Measurements from ENCODE around the gene SLC37A1. TPM values are rescaled to one million over a fixed set of nuclear protein-coding genes. Genes with fewer than 3 reads are reported as not detected.

SLC37A1 gene
- total RNA-seq, 1 experiment from 2014 or later, result 15.0 TPM

GRCh38 chr21:42545317-42545716 is 31.7 kb downstream of the SLC37A1 start (continued):
- TF ChIP-seq, protein P1, sequence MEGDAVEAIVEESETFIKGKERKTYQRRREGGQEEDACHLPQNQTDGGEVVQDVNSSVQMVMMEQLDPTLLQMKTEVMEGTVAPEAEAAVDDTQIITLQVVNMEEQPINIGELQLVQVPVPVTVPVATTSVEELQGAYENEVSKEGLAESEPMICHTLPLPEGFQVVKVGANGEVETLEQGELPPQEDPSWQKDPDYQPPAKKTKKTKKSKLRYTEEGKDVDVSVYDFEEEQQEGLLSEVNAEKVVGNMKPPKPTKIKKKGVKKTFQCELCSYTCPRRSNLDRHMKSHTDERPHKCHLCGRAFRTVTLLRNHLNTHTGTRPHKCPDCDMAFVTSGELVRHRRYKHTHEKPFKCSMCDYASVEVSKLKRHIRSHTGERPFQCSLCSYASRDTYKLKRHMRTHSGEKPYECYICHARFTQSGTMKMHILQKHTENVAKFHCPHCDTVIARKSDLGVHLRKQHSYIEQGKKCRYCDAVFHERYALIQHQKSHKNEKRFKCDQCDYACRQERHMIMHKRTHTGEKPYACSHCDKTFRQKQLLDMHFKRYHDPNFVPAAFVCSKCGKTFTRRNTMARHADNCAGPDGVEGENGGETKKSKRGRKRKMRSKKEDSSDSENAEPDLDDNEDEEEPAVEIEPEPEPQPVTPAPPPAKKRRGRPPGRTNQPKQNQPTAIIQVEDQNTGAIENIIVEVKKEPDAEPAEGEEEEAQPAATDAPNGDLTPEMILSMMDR (IDR thresholded peaks at IDR 0.05 in 2 of 3, conservative IDR thresholded peaks at IDR 0.05 in 1 of 3; ENCODE audit: borderline replicate concordance in 1 of 3, insufficient read depth in 1 of 3, low read depth in 2 of 3, low read length in 2 of 3), result no peak

- DNase-seq (ENCODE audit: low read depth, low spot score) (no peak), ATAC-seq (no peak)
- Histone ChIP-seq H3K4me1 (ENCODE audit: control insufficient read depth in 1 of 2, insufficient read depth in 2 of 2, low read length in 2 of 2) (no peaks in the 10 kb centered on the region), H3K4me3 (replicated peaks in 1 of 2; ENCODE audit: low read depth in 1 of 2, low read length in 2 of 2) (no peak overlapping the region), H3K36me3 (ENCODE audit: control insufficient read depth in 1 of 2, insufficient read depth in 2 of 2, low read length in 2 of 2) (no peaks in the 10 kb centered on the region; a peak in 1 of 4 replicates), H3K9ac (ENCODE audit: low read length) (no peak overlapping the region), H3K9me2 (ENCODE audit: insufficient read depth) (no peaks in the 10 kb centered on the region), H3K27me3 (ENCODE audit: insufficient read depth, low read length) (no peaks in the 10 kb centered on the region), H3K79me2 (ENCODE audit: insufficient read depth, low read length) (no peaks in the 10 kb centered on the region), H3K4me2 (ENCODE audit: low read length) (no peak overlapping the region), H2AFZ (ENCODE audit: low read depth, low read length, poor library complexity, severe bottlenecking) (no peak overlapping the region), H3K9me3 (ENCODE audit: control insufficient read depth in 1 of 2, insufficient read depth in 1 of 2, low read depth in 1 of 2, low read length in 2 of 2) (no peaks in the 10 kb centered on the region), H4K20me1 (ENCODE audit: insufficient read depth) (no peaks in the 10 kb centered on the region), H3K27ac (ENCODE audit: low read depth, low read length) (no peak overlapping the region)
- intact Hi-C loops (cut with micrococcal nuclease), result no loop called here
- POLR2A ChIA-PET, result no interaction called here
- TF ChIP-seq, protein P1 (IDR thresholded peaks at IDR 0.05 in 2 of 3, conservative IDR thresholded peaks at IDR 0.05 in 1 of 3; ENCODE audit: borderline replicate concordance in 1 of 3, insufficient read depth in 1 of 3, low read depth in 2 of 3, low read length in 2 of 3), result no peak
- no peak for TF ChIP-seq SP1 (IDR thresholded peaks at IDR 0.05; ENCODE audit: low read depth)
- no peak for TF ChIP-seq TCF7L2 (IDR thresholded peaks at IDR 0.05; ENCODE audit: borderline replicate concordance, extremely low read depth, insufficient read depth, insufficient read length)
- no peak for TF ChIP-seq ZNF274 (IDR thresholded peaks at IDR 0.05; ENCODE audit: low read depth, low read length)
- TF ChIP-seq ELF1 (IDR thresholded peaks at IDR 0.05; ENCODE audit: borderline replicate concordance, low read depth), result no peak
- TF ChIP-seq CBX3 (IDR thresholded peaks at IDR 0.05; ENCODE audit: low read depth), result no peak
- TF ChIP-seq SRF (IDR thresholded peaks at IDR 0.05; ENCODE audit: low read depth), result no peak
- TF ChIP-seq SIN3A (IDR thresholded peaks at IDR 0.05; ENCODE audit: low read depth), result no peak
- BruUV-seq (replicated peaks), result no TSS peak
- RAD21 ChIA-PET (ENCODE audit: low non-redundant PET in 1 of 2, low total read pairs in 2 of 2, uncharacterized antibody in 2 of 2, unreplicated experiment in 2 of 2), result no interaction called here
- CTCF ChIA-PET, result no interaction called here
Observed at GRCh38 chr21:42545745-42546144, 32.1 kb downstream of the SLC37A1 start.

All from HCT116 (cell line).